T-helper 1 cell treated with Interleukin-12 subunit alpha and Interleukin-12 subunit beta and Interleukin-4 antibody, amounts not matched to agents 30 μg/mL and 1 μg/mL, for 36 hours (primary cell): Measurements from ENCODE around the gene REEP6.
A peak's percentile ranks its signal among the peaks of the same experiment; 100 is the strongest.
"Not testable (repeated sequence)": the region's sequence is repeated elsewhere in the genome, so short reads cannot be mapped to it uniquely, and the experiment has no call there.

ENCODE experiments used
- H3K27ac Mint-ChIP-seq: one replicate; pipeline ENCODE4 v1.8.0; 2021; ENCODE audit warnings: mild to moderate bottlenecking, mixed read lengths
- H3K27me3 Mint-ChIP-seq: one replicate; pipeline ENCODE4 v1.8.0; 2021; ENCODE audit warnings: low read depth, mixed read lengths
- H3K36me3 Mint-ChIP-seq: one replicate; pipeline ENCODE4 v1.8.0; 2021; ENCODE audit warnings: low read depth, mixed read lengths
- H3K4me1 Mint-ChIP-seq: one replicate; pipeline ENCODE4 v1.8.0; 2021; ENCODE audit warnings: low read depth, mixed read lengths
- H3K4me3 Mint-ChIP-seq: one replicate; pipeline ENCODE4 v1.8.0; 2021; ENCODE audit warnings: mild to moderate bottlenecking, moderate library complexity, mixed read lengths
- H3K9me3 Mint-ChIP-seq: one replicate; pipeline ENCODE4 v1.8.0; 2021; ENCODE audit warnings: mixed read lengths

Gene REEP6

DNA sequence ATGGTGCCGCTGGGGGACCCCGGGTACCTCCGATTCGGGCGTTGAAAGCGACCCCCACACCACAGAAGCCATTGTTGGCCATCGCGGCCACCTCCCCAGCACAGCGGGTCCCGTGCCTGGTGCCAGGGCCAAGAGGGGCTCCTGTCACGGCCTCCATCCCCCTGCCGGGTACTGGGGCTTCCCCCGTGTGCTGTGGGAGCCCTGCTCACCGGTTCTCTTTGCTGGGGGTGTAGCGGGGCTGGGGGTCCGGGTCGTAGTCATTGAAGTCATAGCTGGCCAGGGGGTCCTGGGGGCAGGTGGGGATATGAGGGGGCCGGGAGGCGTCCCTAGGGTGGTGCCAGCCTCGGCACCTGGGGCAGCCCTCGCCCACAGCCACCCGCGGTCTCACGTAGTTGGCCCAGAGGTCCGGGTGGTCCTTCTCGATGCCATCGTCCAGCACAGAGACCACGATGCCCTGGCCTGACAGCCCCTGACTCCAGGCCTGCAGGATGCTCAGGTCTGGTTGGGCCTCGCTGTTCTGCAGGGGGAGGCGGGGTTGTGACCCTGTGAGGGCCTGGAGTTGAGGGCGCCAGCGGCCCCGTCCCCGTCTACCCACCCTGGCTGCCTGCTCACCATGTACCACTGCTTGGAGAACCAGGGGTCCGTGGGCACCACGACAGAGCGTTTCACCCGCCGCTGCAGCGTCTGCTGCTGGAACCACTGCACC, 3.3 kb upstream of the REEP6 start:
- Mint-ChIP-seq H3K4me1 (peaks cover 5% of the 10 kb centered on the region), H3K4me3 (no peak overlapping the region), H3K27ac (no peak overlapping the region), H3K9me3 (no peaks in the 10 kb centered on the region), H3K36me3 (no peaks in the 10 kb centered on the region), H3K27me3 (peaks cover 16% of the 10 kb centered on the region)

DNA sequence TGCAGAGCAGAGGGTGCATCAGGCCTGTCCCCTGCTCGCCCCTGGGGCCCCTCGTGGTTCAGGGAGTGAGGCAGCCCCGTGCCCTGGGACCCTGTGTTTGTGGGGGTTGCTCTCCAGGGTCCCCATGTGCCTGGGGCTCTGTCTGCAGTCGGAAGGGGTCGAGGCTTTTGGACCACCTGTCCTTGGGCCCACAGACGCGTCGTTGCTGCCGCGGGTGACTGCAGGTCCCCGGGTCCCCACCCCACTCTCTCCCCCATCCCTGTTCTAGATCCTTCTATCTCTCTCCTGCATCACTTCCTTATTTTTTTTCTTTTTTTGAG, 2.7 kb upstream of the REEP6 start:
- peaks cover 19% of the 10 kb centered on the region for H3K27me3 Mint-ChIP-seq
- no peak overlapping the region for H3K4me3 Mint-ChIP-seq
- H3K27ac Mint-ChIP-seq = peak overlapping the region; percentile 65
- H3K4me1 Mint-ChIP-seq = peaks cover 5% of the 10 kb centered on the region
- H3K9me3 Mint-ChIP-seq = no peaks in the 10 kb centered on the region
- H3K36me3 Mint-ChIP-seq = no peaks in the 10 kb centered on the region

- Mint-ChIP-seq H3K4me1 (peaks cover 5% of the 10 kb centered on the region), H3K27ac (no peak overlapping the region), H3K36me3 (no peaks in the 10 kb centered on the region), H3K4me3 (peak overlapping the region; percentile 56), H3K9me3 (no peaks in the 10 kb centered on the region), H3K27me3 (peaks cover 19% of the 10 kb centered on the region)
Observed at GRCh38 chr19:1489463-1490310, 1.3 kb upstream of the REEP6 start.

- H3K9me3 Mint-ChIP-seq = no peaks in the 10 kb centered on the region
- H3K36me3 Mint-ChIP-seq = no peaks in the 10 kb centered on the region
- peaks cover 19% of the 10 kb centered on the region for H3K27me3 Mint-ChIP-seq
- H3K4me3 Mint-ChIP-seq = peak within 1 kb of the TSS; percentile 90
- H3K4me1 Mint-ChIP-seq = peaks cover 5% of the 10 kb centered on the region
- H3K27ac Mint-ChIP-seq = peak within 1 kb of the TSS; percentile 81
Observed at GRCh38 chr19:1490311-1491113, 469 bp upstream of the REEP6 start, which contains the start of gene PCSK4. TSS of gene PCSK4 (minus strand) at chr19:1490350. CDS start at chr19:1490346, 4 bp downstream.

- peak overlapping the region; percentile 5 for H3K27ac Mint-ChIP-seq
Observed at GRCh38 chr19:1491849-1492170, 829 bp downstream of the REEP6 start.

GRCh38 chr19:1492474-1493006, 1.6 kb downstream of the REEP6 start:
- no peak overlapping the region for H3K4me3 Mint-ChIP-seq
- H3K36me3 Mint-ChIP-seq = no peaks in the 10 kb centered on the region
- H3K9me3 Mint-ChIP-seq = no peaks in the 10 kb centered on the region
- H3K27me3 Mint-ChIP-seq = peaks cover 19% of the 10 kb centered on the region
- no peak overlapping the region for H3K27ac Mint-ChIP-seq
- peaks cover 5% of the 10 kb centered on the region for H3K4me1 Mint-ChIP-seq

More at GRCh38 chr19:1491849-1492170, 829 bp downstream of the REEP6 start:
- peaks cover 19% of the 10 kb centered on the region for H3K27me3 Mint-ChIP-seq
- no peaks in the 10 kb centered on the region for H3K36me3 Mint-ChIP-seq
- peaks cover 5% of the 10 kb centered on the region for H3K4me1 Mint-ChIP-seq
- peak overlapping the region; percentile 67 for H3K4me3 Mint-ChIP-seq
- no peaks in the 10 kb centered on the region for H3K9me3 Mint-ChIP-seq

DNA sequence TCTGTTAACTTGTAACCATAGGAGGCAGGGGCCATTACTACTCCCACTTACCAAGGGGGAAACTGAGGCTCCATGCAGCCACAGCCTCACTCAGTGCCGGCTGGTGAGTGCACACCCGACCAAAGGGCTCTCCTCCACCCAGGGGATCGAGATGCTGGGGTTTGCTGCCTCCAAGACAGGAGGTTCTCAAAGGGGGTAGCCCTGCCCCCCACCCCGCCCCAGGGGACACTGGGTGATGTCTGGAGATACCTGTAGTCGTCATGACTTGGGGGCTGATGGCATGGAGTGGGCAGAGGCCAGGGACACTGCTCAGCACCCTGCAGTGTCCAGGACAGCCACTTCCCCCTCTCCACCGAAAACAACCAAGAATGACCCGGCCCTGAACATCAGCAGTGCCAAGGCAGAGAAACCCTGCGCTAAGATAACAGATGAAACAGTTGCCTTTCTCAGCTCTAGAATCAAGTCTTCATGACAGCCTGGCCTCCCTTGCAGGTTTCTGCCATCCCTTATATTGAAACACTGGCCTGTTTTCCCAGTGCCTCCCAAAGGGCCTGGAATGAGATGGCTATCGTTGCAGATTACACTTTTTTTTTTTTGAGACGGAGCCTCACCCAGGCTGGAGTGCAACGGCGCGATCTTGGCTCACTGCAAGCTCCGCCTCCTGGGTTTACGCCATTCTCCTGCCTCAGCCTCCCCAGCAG, 3.3 kb downstream of the REEP6 start:
- Mint-ChIP-seq H3K4me3 (no peak overlapping the region), H3K9me3 (no peaks in the 10 kb centered on the region), H3K36me3 (no peaks in the 10 kb centered on the region), H3K27me3 (peaks cover 19% of the 10 kb centered on the region), H3K4me1 (peaks cover 5% of the 10 kb centered on the region), H3K27ac (no peak overlapping the region)

DNA sequence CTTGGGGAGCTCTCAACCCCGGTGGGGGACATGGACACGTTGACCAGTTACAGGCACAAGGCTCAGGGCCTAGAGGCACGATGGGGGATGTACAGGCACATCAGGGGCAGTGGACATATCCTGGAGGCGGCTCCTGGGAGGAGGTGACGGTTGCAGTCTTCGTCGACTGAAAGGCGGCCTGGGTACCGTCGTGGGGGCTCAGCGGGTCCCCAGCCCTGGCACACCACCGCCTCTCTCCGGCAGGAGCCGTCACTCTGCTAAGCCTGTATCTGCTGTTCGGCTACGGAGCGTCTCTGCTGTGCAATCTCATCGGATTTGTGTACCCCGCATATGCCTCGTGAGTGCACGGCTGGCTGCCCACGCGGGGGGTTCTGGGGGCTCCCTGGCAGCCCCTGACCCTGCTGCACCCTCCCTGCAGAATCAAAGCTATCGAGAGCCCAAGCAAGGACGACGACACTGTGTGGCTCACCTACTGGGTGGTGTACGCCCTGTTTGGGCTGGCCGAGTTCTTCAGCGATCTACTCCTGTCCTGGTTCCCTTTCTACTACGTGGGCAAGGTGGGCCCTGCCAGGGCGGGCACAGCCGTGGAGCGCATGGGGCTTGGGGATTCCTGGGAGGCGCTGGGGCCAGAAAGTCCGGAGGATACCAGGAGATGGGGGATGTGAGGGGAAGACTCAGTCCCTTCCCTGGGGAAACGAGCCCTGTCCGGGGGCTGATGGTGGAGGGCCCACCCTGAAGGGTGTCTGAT, 4.2 kb downstream of the REEP6 start:
- H3K27ac Mint-ChIP-seq = no peak overlapping the region
- peaks cover 5% of the 10 kb centered on the region for H3K4me1 Mint-ChIP-seq
- no peaks in the 10 kb centered on the region for H3K9me3 Mint-ChIP-seq
- peaks cover 19% of the 10 kb centered on the region for H3K27me3 Mint-ChIP-seq
- no peak overlapping the region for H3K4me3 Mint-ChIP-seq
- H3K36me3 Mint-ChIP-seq = no peaks in the 10 kb centered on the region

DNA sequence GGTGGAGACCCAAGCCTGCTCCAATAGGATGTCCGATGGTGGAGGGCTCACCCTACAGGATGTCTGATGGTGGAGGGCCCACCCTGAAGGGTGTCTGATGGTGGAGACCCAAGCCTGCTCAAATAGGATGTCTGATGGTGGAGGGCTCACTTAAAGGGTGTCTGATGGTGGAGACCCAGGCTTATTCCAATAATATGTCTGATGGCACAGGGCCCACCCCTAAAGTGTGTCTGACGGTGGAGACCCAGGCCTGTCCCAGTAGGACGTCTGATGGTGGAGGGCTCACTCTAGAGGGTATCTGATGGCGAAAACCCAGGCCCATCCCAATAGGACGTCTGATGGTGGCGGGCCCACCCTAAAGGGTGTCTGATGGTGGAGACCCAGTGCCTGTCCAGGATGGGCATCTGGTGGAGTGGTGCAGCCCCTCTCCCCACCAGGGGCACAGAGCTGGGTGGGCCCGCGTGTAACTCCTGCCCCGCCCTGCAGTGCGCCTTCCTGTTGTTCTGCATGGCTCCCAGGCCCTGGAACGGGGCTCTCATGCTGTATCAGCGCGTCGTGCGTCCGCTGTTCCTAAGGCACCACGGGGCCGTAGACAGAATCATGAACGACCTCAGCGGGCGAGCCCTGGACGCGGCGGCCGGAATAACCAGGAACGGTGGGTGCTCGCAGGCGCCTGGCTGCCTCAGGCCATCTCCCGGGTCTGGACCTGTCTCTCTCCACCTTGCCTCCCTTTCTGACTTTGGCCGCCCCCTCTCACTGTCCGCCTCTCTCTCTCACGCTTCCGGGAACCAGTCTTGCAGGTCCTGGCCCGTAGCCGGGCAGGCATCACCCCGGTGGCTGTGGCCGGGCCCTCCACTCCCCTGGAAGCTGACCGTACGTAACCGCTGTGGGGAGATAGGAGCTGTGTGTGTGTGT, 5.1 kb downstream of the REEP6 start:
- H3K27ac Mint-ChIP-seq = no peak overlapping the region
- H3K4me3 Mint-ChIP-seq = no peak overlapping the region
- peaks cover 2% of the 10 kb centered on the region for H3K4me1 Mint-ChIP-seq
- peaks cover 15% of the 10 kb centered on the region for H3K27me3 Mint-ChIP-seq
- H3K36me3 Mint-ChIP-seq = no peaks in the 10 kb centered on the region
- H3K9me3 Mint-ChIP-seq = no peaks in the 10 kb centered on the region

GRCh38 chr19:1496714-1497577, 6.0 kb downstream of the REEP6 start:
- H3K4me1 Mint-ChIP-seq = no peaks in the 10 kb centered on the region
- no peak overlapping the region for H3K4me3 Mint-ChIP-seq
- H3K27ac Mint-ChIP-seq = no peak overlapping the region
- H3K9me3 Mint-ChIP-seq = no peaks in the 10 kb centered on the region
- H3K27me3 Mint-ChIP-seq = peaks cover 10% of the 10 kb centered on the region
- no peaks in the 10 kb centered on the region for H3K36me3 Mint-ChIP-seq

DNA sequence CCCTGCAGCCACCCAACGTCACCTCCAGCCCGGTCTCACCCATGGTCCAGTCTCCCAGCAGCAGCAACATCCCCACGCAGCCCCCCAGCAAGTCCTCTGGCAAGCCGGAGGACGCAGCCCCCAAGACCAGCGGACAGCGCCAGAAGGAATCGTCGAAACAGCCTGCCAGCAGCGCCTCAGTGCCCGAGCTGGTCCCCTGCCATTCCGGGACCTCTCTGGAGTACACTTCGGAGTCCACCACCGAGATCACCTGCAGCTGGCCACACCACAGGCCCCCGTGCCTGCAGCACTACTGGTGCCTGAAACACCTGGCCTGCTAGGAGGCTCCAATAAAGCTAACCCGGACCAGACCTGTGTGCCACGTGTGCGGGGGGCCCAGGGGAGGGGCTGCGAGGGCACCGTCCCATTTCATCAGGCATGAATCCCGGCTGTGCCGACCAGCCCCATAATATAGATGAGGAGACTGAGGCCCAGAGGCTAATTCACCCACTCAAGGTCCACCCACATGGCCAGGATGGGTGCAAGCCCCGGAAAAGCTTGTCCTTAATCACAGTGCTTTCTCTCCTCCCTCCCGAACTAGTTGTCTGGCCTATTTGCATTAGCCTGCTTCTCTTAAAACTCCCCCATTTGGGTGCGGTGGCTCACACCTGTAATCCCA, 6.7 kb downstream of the REEP6 start:
- Mint-ChIP-seq H3K27ac (no peak overlapping the region), H3K36me3 (no peaks in the 10 kb centered on the region), H3K27me3 (peaks cover 3% of the 10 kb centered on the region), H3K4me1 (no peaks in the 10 kb centered on the region), H3K9me3 (no peaks in the 10 kb centered on the region), H3K4me3 (no peak overlapping the region)

DNA sequence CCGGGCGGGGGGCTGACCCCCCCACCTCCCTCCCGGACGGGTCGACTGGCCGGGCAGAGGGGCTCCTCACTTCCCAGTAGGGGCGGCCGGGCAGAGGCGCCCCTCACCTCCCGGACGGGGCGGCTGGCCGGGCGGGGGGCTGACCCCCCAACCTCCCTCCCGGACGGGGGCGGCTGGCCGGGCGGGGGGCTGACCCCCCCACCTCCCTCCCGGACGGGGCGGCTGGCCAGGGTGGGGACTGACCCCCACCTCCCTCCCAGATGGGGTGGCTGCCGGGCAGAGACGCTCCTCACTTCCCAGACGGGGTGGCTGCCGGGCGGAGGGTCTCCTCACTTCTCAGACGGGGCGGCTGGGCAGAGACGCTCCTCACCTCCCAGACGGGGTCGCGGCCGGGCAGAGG, 8.2 kb downstream of the REEP6 start:
- H3K4me3 Mint-ChIP-seq, H3K27ac Mint-ChIP-seq, H3K27me3 Mint-ChIP-seq, H3K4me1 Mint-ChIP-seq, H3K36me3 Mint-ChIP-seq, H3K9me3 Mint-ChIP-seq: not testable (repeated sequence)
